SK-N-SH (cell line): ENCODE data around the gene GLYR1. TPM values are rescaled to one million over a fixed set of nuclear protein-coding genes. Genes with fewer than 3 reads are reported as not detected.
A peak's percentile ranks its signal among the peaks of the same experiment; 100 is the strongest.

Source experiments
- CTCF ChIA-PET: fragments of 300-600, 350-600 bp; formaldehyde crosslinking; extraction: SDS; loops from one replicate; lab custom pipeline; 2021; lab: Yijun Ruan, JAX
- POLR2A ChIA-PET: fragments of 350-600 bp; sonication (Branson Sonifier 250); formaldehyde crosslinking; extraction: SDS; loops from one replicate; lab custom pipeline; 2020; ENCODE audit warnings: antibody characterized with exemption, inconsistent platforms; lab: Yijun Ruan, JAX
- DNase-seq: peaks from one replicate; pipeline ENCODE4 v3.0.0; 2012
- H2AFZ ChIP-seq: fragments of 200-600 bp; sonication (generic); 2 replicates; pipeline ENCODE4 v1.8.1; 2016; ENCODE audit warnings: antibody characterized with exemption, mild to moderate bottlenecking, low read depth
- H3F3A ChIP-seq: fragments of 200-600 bp; sonication (generic); replicated peaks from 2 replicates; pipeline ENCODE3; 2016; ENCODE audit warnings: antibody characterized with exemption, mild to moderate bottlenecking; ENCODE audit not compliant: insufficient read depth
- H3K27ac ChIP-seq, 2 experiments: fragments of 200-500 bp in 1 of 2; fragments of 200-600 bp in 1 of 2; sonication (Bioruptor generic) in 1 of 2; sonication (generic), shearing (Covaris generic) in 1 of 2; 2 replicates each; pipeline versions ENCODE4 v1.5.1 to v1.6.1; 2014 to 2016; ENCODE audit warnings: low read depth in 2 of 2, inconsistent platforms in 1 of 2, low read length in 1 of 2, mild to moderate bottlenecking in 1 of 2, mixed read lengths in 1 of 2
- H3K27me3 ChIP-seq: fragments of 200-600 bp; sonication (generic), shearing (Covaris generic); 2 replicates; pipeline ENCODE4 v1.6.1; 2016; ENCODE audit warnings: mixed run types; ENCODE audit not compliant: insufficient read depth
- H3K36me3 ChIP-seq, 2 experiments: fragments of 200-500 bp in 1 of 2; fragments of 200-600 bp in 1 of 2; sonication (Bioruptor generic) in 1 of 2; sonication (generic) in 1 of 2; replicated peaks in 1 of 2; 2 replicates each; pipeline versions ENCODE3 to v1.5.1; 2014 to 2016; ENCODE audit warnings: low read length in 1 of 2, mild to moderate bottlenecking in 1 of 2; ENCODE audit not compliant: insufficient read depth in 2 of 2, control insufficient read depth in 1 of 2
- H3K4me1 ChIP-seq, 2 experiments: fragments of 200-500 bp in 1 of 2; fragments of 200-600 bp in 1 of 2; sonication (Bioruptor generic) in 1 of 2; sonication (generic), shearing (Covaris generic) in 1 of 2; 2 replicates each; pipeline versions ENCODE4 v1.5.1 to v1.6.1; 2014 to 2016; ENCODE audit warnings: low read depth in 1 of 2, low read length in 1 of 2, mixed run types in 1 of 2; ENCODE audit not compliant: insufficient read depth in 2 of 2, control insufficient read depth in 1 of 2
- H3K4me2 ChIP-seq: fragments of 200-600 bp; sonication (generic), shearing (Covaris generic); 2 replicates; pipeline ENCODE4 v1.6.1; 2017; ENCODE audit warnings: mixed run types
- H3K4me3 ChIP-seq, 2 experiments: fragments of 200-500 bp in 1 of 2; fragments of 200-600 bp in 1 of 2; sonication (Bioruptor generic) in 1 of 2; sonication (generic), shearing (Covaris generic) in 1 of 2; 2 replicates each; pipeline versions ENCODE4 v1.5.1 to v1.8.1; 2014 to 2016; ENCODE audit warnings: low read depth in 2 of 2, inconsistent platforms in 1 of 2, low read length in 1 of 2, mild to moderate bottlenecking in 1 of 2, mixed read lengths in 1 of 2, moderate library complexity in 1 of 2
- H3K79me2 ChIP-seq: fragments of 200-600 bp; sonication (generic); 2 replicates; pipeline ENCODE4 v1.8.1; 2017; ENCODE audit warnings: mild to moderate bottlenecking; ENCODE audit not compliant: insufficient read depth
- H3K9ac ChIP-seq: fragments of 200-600 bp; sonication (generic); 2 replicates; pipeline ENCODE4 v1.6.1; 2017; ENCODE audit warnings: mixed run types
- H3K9me2 ChIP-seq: fragments of 200-600 bp; sonication (generic); 2 replicates; pipeline ENCODE4 v1.6.1; 2017; ENCODE audit warnings: mixed run types
- H3K9me3 ChIP-seq: fragments of 200-600 bp; sonication (generic); 2 replicates; pipeline ENCODE4 v1.6.1; 2017; ENCODE audit warnings: mixed run types, mild to moderate bottlenecking, moderate library complexity
- H4K20me1 ChIP-seq: fragments of 200-600 bp; sonication (generic); 2 replicates; pipeline ENCODE4 v1.6.1; 2017; ENCODE audit warnings: mild to moderate bottlenecking, mixed run types; ENCODE audit not compliant: insufficient read depth
- CHD2 ChIP-seq: fragments of 150-350 bp; IDR thresholded peaks from 2 replicates; pipeline ENCODE4 v1.6.1; 2018; ENCODE audit warnings: low read length; ENCODE audit not compliant: partially characterized antibody
- EP300 ChIP-seq, 2 experiments: IDR thresholded peaks; 2 replicates each; pipeline versions ENCODE4 v1.4.0 to v1.6.1; 2012; ENCODE audit warnings: borderline replicate concordance in 1 of 2, low read depth in 1 of 2, low read length in 1 of 2
- GABPA ChIP-seq: IDR thresholded peaks from 2 replicates; pipeline ENCODE4 v1.4.0; 2012; ENCODE audit warnings: low read depth, mild to moderate bottlenecking
- JUND ChIP-seq: IDR thresholded peaks from 2 replicates; pipeline ENCODE4 v1.4.0; 2012
- MEF2A ChIP-seq: IDR thresholded peaks from 2 replicates; pipeline ENCODE4 v1.4.0; 2012; ENCODE audit warnings: low read depth, borderline replicate concordance
- RCOR1 ChIP-seq: fragments of 150-350 bp; IDR thresholded peaks from 2 replicates; pipeline ENCODE4 v1.6.1; 2017; ENCODE audit warnings: antibody characterized with exemption, low read length
- SMC3 ChIP-seq: IDR thresholded peaks from 2 replicates; pipeline ENCODE4 v1.6.1; 2012; ENCODE audit warnings: low read depth, low read length, improper control_type of control experiment
- TEAD4 ChIP-seq: IDR thresholded peaks from 2 replicates; pipeline ENCODE4 v1.4.0; 2012; ENCODE audit warnings: mild to moderate bottlenecking, borderline replicate concordance; ENCODE audit not compliant: insufficient read depth
- WGBS: methylation state at CpG from one replicate; pipeline ENCODE4 v1.1.6; 2017; ENCODE audit warnings: low lambda C conversion rate; 5-methylcytosine and 5-hydroxymethylcytosine counted together
- polyA plus RNA-seq, 3 experiments: library from polyadenylated mRNA; depleted of rRNA; stranded (reverse); fragments of >200 nt; gene quantifications; 2 replicates each; pipeline ENCODE4 v1.2.3, GENCODE V29; 2012
- TF ChIP-seq, protein P1 (sequence below): IDR thresholded peaks from 2 replicates; pipeline ENCODE4 v1.4.0; 2012; ENCODE audit warnings: low read depth
- TF ChIP-seq, protein P2 (sequence below): fragments of 200-600 bp; sonication (generic); IDR thresholded peaks from 2 replicates; pipeline ENCODE4 v1.6.1; 2017; ENCODE audit warnings: antibody characterized with exemption, mild to moderate bottlenecking, moderate library complexity

Gene GLYR1
- polyA plus RNA-seq, 1 of the 3 experiments (the other 2 are of a cell fraction): 40.1 TPM

DNA sequence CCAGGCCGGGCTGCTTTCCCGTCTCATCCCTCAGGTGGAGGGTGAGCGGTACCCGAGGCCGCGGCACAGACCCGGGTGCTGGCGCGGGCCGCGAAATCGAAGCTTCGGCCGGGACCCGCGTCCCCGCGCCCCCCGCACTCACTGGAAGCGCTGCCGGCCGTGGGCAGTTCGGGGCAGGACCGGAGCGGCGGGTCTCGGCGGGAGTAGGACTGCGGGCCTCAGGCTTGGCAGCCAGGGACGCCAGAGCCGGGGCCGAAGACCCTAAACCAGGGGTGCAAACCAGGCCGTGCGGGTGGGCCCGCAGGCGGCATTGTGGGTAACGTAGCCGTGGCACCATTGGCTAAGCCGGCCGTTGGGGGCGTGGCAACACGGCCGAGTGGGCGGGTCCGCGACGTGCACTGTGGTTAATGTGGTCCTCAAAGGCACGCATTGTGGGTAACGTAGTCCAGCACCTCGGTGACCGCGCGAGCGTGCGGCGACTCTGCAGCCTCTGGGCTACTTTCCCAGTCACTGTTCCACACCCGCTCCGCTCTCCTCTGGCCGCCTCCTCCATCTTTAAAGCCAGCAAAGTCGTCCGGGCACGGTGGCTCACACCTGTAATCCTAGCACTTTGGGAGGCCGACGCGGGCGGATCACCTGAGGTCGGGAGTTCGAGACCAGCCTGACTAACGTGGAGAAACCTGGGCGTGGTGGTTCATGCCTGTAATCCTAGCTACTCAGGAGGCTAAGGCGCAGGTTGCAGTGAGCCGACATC, 80.0 kb downstream of the GLYR1 start, which contains the start of gene ZNF500 (continued):
- TF ChIP-seq GABPA: peak; percentile 57
- TF ChIP-seq, protein P1, sequence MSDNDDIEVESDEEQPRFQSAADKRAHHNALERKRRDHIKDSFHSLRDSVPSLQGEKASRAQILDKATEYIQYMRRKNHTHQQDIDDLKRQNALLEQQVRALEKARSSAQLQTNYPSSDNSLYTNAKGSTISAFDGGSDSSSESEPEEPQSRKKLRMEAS: no peak; the same call in 1 of the 2 replicates
- TF ChIP-seq RCOR1: no peak; the same call in 1 of the 2 replicates
- TF ChIP-seq SMC3: no peak
- no peak for TF ChIP-seq MEF2A
- TF ChIP-seq, protein P2, sequence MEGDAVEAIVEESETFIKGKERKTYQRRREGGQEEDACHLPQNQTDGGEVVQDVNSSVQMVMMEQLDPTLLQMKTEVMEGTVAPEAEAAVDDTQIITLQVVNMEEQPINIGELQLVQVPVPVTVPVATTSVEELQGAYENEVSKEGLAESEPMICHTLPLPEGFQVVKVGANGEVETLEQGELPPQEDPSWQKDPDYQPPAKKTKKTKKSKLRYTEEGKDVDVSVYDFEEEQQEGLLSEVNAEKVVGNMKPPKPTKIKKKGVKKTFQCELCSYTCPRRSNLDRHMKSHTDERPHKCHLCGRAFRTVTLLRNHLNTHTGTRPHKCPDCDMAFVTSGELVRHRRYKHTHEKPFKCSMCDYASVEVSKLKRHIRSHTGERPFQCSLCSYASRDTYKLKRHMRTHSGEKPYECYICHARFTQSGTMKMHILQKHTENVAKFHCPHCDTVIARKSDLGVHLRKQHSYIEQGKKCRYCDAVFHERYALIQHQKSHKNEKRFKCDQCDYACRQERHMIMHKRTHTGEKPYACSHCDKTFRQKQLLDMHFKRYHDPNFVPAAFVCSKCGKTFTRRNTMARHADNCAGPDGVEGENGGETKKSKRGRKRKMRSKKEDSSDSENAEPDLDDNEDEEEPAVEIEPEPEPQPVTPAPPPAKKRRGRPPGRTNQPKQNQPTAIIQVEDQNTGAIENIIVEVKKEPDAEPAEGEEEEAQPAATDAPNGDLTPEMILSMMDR: no peak
- TF ChIP-seq EP300 (IDR thresholded peaks at IDR 0.05; ENCODE audit: borderline replicate concordance in 1 of 2, low read depth in 1 of 2, low read length in 1 of 2): no peak
- no peak for TF ChIP-seq TEAD4
- no peak for TF ChIP-seq JUND

DNA sequence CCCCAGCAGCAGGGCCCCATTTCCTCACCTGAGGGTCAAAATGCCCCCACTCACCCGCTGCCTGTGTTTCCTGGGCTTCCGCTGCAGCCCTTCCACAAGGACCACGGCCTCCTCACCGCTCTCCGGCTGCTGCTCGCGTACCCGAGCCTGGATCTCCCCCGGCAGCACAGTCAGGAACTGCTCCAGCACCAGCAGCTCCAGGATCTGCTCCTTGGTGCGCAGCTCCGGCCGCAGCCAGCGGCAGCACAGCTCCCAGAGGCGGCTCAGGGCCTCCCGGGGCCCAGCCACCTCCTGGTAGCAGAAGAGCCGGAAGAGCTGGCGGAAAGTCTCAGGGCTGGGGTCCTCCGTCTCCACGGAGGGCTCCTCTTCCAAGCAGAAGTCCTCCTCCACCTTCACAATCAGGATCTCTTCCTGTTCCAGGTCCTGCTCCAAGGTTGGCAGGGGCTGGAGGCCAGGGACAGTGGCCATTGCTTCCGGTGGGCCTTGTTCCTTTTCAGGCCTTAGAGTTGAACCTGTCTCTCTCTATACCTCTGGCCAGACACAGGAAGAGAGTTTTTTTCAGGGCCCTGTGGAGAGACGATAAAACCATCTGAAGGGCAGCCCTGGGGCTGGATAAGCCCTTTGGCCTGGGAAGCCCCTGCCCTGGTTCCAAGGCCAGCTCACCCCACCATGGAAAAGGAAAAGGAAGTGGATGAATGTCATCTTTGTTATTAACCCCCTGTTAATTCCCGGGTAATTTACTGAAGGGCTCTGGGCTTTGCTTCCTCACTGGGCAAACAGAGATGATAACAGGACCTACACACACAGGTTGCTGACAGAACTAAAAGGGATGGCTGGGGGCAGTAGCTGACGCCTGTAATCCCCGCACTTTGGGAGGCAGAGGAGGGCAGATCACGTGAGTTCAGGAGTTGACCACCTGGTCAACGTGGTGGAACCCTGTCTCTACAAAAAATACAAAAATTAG, 81.3 kb downstream of the GLYR1 start:
- Histone ChIP-seq H3K36me3 (peaks cover 5 to 25% of the 10 kb centered on the region in 2 experiments), H2AFZ (no peak overlapping the region), H3K27me3 (no peaks in the 10 kb centered on the region), H3K9me2 (no peaks in the 10 kb centered on the region), H3K4me3 (peak overlapping the region; percentile 71 to 94), H3K27ac (peak overlapping the region in 1 of 2 experiments; percentile 61; a peak in 1 of 4 replicates)
- WGBS: 69% methylated on average over 19 of the region's 26 CpGs
- TF ChIP-seq CHD2: no peak
- TF ChIP-seq EP300 (IDR thresholded peaks at IDR 0.05; ENCODE audit: borderline replicate concordance in 1 of 2, low read depth in 1 of 2, low read length in 1 of 2): no peak
- TF ChIP-seq, all 33 proteins: peak for 0
- DNase-seq: no peak
- POLR2A ChIA-PET: interaction anchor here (1.3 kb wide), 1 partner anchor 10 kb away, joined by 4 read pairs; no protein-coding TSS in a partner anchor
- Histone ChIP-seq H3K4me1 (peaks cover 5 to 18% of the 10 kb centered on the region in 2 experiments; a peak in 2 of 4 replicates), H3K4me2 (peak overlapping the region; percentile 84), H3K9ac (peak overlapping the region; percentile 97), H3F3A (peaks cover 6% of the 10 kb centered on the region), H3K79me2 (peaks cover 40% of the 10 kb centered on the region), H3K9me3 (no peaks in the 10 kb centered on the region), H4K20me1 (no peaks in the 10 kb centered on the region)
- CTCF ChIA-PET: no interaction called here
